ENCODE results near the gene DPYSL3. TPM values are rescaled to one million over a fixed set of nuclear protein-coding genes. Genes with fewer than 3 reads are reported as not detected.

The DPYSL3 gene
- total RNA-seq, 1 experiment from 2014 or later: 17.2 TPM

- no peaks in the 10 kb centered on the region for H3K9me2 ChIP-seq (ENCODE audit: insufficient read depth)
- intact Hi-C loops (cut with micrococcal nuclease): no loop called here
- TF ChIP-seq MAX (IDR thresholded peaks at IDR 0.05) (no peak), SRF (IDR thresholded peaks at IDR 0.05; ENCODE audit: low read depth) (no peak), POLR2AphosphoS5 (IDR thresholded peaks at IDR 0.05; ENCODE audit: low read depth, low read length) (no peak), YY1 (IDR thresholded peaks at IDR 0.05; ENCODE audit: extremely low read depth, insufficient replicate concordance, low read depth, low read length) (no peak)
- no TSS peak for BruUV-seq (replicated peaks)
- 0 out of 2 replicates have a peak, but pooled peaks cover 7% of the 10 kb centered on the region for H3K27me3 ChIP-seq (ENCODE audit: insufficient read depth, low read length)
- H2AFZ ChIP-seq (ENCODE audit: low read depth, low read length, poor library complexity, severe bottlenecking): no peak overlapping the region
- H3K36me3 ChIP-seq (ENCODE audit: control insufficient read depth in 1 of 2, insufficient read depth in 2 of 2, low read length in 2 of 2): no peaks in the 10 kb centered on the region
- CTCF ChIA-PET: no interaction called here
- DNase-seq (ENCODE audit: low read depth, low spot score) (no peak), ATAC-seq (no peak)
- POLR2A ChIA-PET: no interaction called here
- no peaks in the 10 kb centered on the region for H4K20me1 ChIP-seq (ENCODE audit: insufficient read depth)
- H3K4me2 ChIP-seq (ENCODE audit: low read length): no peak overlapping the region
- H3K79me2 ChIP-seq (ENCODE audit: insufficient read depth, low read length): no peaks in the 10 kb centered on the region
- RAD21 ChIA-PET (ENCODE audit: low non-redundant PET in 1 of 2, low total read pairs in 2 of 2, uncharacterized antibody in 2 of 2, unreplicated experiment in 2 of 2): no interaction called here
- H3K4me1 ChIP-seq (ENCODE audit: control insufficient read depth in 1 of 2, insufficient read depth in 2 of 2, low read length in 2 of 2): no peaks in the 10 kb centered on the region
- H3K9me3 ChIP-seq (ENCODE audit: control insufficient read depth in 1 of 2, insufficient read depth in 1 of 2, low read depth in 1 of 2, low read length in 2 of 2): no peaks in the 10 kb centered on the region
- H3K4me3 ChIP-seq (replicated peaks in 1 of 2; ENCODE audit: low read depth in 1 of 2, low read length in 2 of 2): no peak overlapping the region
- no peak overlapping the region for H3K27ac ChIP-seq (ENCODE audit: low read depth, low read length)
- H3K9ac ChIP-seq (ENCODE audit: low read length): no peak overlapping the region
Observed at GRCh38 chr5:147552897-147553296, 43.0 kb upstream of the DPYSL3 start.

- ChIA-PET POLR2A (no interaction called here), CTCF (no interaction called here), RAD21 (ENCODE audit: low non-redundant PET in 1 of 2, low total read pairs in 2 of 2, uncharacterized antibody in 2 of 2, unreplicated experiment in 2 of 2) (no interaction called here)
- intact Hi-C loops (cut with micrococcal nuclease): no loop called here
- H3K9me2 ChIP-seq (ENCODE audit: insufficient read depth): no peaks in the 10 kb centered on the region
- H3K4me1 ChIP-seq (ENCODE audit: control insufficient read depth in 1 of 2, insufficient read depth in 2 of 2, low read length in 2 of 2): no peaks in the 10 kb centered on the region
- H3K27me3 ChIP-seq (ENCODE audit: insufficient read depth, low read length): 0 out of 2 replicates have a peak, but pooled peaks cover 7% of the 10 kb centered on the region
- no peak overlapping the region for H3K4me3 ChIP-seq (replicated peaks in 1 of 2; ENCODE audit: low read depth in 1 of 2, low read length in 2 of 2)
- no peak overlapping the region for H3K9ac ChIP-seq (ENCODE audit: low read length)
- no peak overlapping the region for H3K4me2 ChIP-seq (ENCODE audit: low read length)
- H4K20me1 ChIP-seq (ENCODE audit: insufficient read depth): no peaks in the 10 kb centered on the region
- no peaks in the 10 kb centered on the region for H3K9me3 ChIP-seq (ENCODE audit: control insufficient read depth in 1 of 2, insufficient read depth in 1 of 2, low read depth in 1 of 2, low read length in 2 of 2)
- H3K36me3 ChIP-seq (ENCODE audit: control insufficient read depth in 1 of 2, insufficient read depth in 2 of 2, low read length in 2 of 2): no peaks in the 10 kb centered on the region
- no peak overlapping the region for H2AFZ ChIP-seq (ENCODE audit: low read depth, low read length, poor library complexity, severe bottlenecking)
- ATAC-seq (no peak), DNase-seq (ENCODE audit: low read depth, low spot score) (no peak)
- no peaks in the 10 kb centered on the region for H3K79me2 ChIP-seq (ENCODE audit: insufficient read depth, low read length)
- no peak overlapping the region for H3K27ac ChIP-seq (ENCODE audit: low read depth, low read length)
- no TSS peak for BruUV-seq (replicated peaks)
- TF ChIP-seq POLR2A (IDR thresholded peaks at IDR 0.05; ENCODE audit: borderline replicate concordance, extremely low read depth, insufficient read depth, insufficient read length): no peak
- TF ChIP-seq CTCF (IDR thresholded peaks at IDR 0.05 in 2 of 3, conservative IDR thresholded peaks at IDR 0.05 in 1 of 3; ENCODE audit: borderline replicate concordance in 1 of 3, insufficient read depth in 1 of 3, low read depth in 2 of 3, low read length in 2 of 3): no peak
- TF ChIP-seq TCF7L2 (IDR thresholded peaks at IDR 0.05; ENCODE audit: borderline replicate concordance, extremely low read depth, insufficient read depth, insufficient read length): no peak
- no peak for TF ChIP-seq SRF (IDR thresholded peaks at IDR 0.05; ENCODE audit: low read depth)
- no peak for TF ChIP-seq REST (IDR thresholded peaks at IDR 0.05; ENCODE audit: low read depth)
- TF ChIP-seq YY1 (IDR thresholded peaks at IDR 0.05; ENCODE audit: extremely low read depth, insufficient replicate concordance, low read depth, low read length): no peak
- TF ChIP-seq ZNF274 (IDR thresholded peaks at IDR 0.05; ENCODE audit: low read depth, low read length): no peak
- TF ChIP-seq ATF3 (IDR thresholded peaks at IDR 0.05): no peak
- no peak for TF ChIP-seq EGR1 (IDR thresholded peaks at IDR 0.05; ENCODE audit: low read depth)
- TF ChIP-seq RAD21 (IDR thresholded peaks at IDR 0.05; ENCODE audit: low read depth): no peak
- TF ChIP-seq SIN3A (IDR thresholded peaks at IDR 0.05; ENCODE audit: low read depth): no peak
- no peak for TF ChIP-seq EZH2 (IDR thresholded peaks at IDR 0.05)
- no peak for TF ChIP-seq CEBPB (IDR thresholded peaks at IDR 0.05; ENCODE audit: low read depth)
Observed at GRCh38 chr5:147551677-147552076, 41.8 kb upstream of the DPYSL3 start.
